ENCODE measurements around the gene TSR1.
A peak's percentile ranks its signal among the peaks of the same experiment; 100 is the strongest.

The TSR1 gene

GRCh38 chr17:2354311-2354710, 18.1 kb upstream of the TSR1 start:
- CTCF ChIA-PET: interaction anchor here (0.5 to 1.9 kb wide), 5 partner anchors 9 to 67 kb away, joined by 3 to 23 read pairs (median 4); partner anchors contain the start of genes SGSM2 and TSR1
- TF ChIP-seq ARNT (IDR thresholded peaks at IDR 0.05): no peak
- POLR2A ChIA-PET: interaction anchor here (4.0 kb wide), 1 partner anchor 17 kb away, joined by 25 read pairs; the partner anchor contains the start of genes SGSM2 and TSR1
- no peak for DNase-seq (ENCODE audit: extremely low spot score)

- ChIA-PET CTCF (no interaction called here), POLR2A (interaction anchor here (4.0 kb wide), 1 partner anchor 14 kb away, joined by 25 read pairs; the partner anchor contains the start of genes SGSM2 and TSR1)
- TF ChIP-seq L3MBTL2 (conservative IDR thresholded peaks at IDR 0.05) (no peak), BHLHE40 (IDR thresholded peaks at IDR 0.05; ENCODE audit: borderline replicate concordance) (no peak), ELF4 (IDR thresholded peaks at IDR 0.05) (no peak), CTBP1 (IDR thresholded peaks at IDR 0.05; ENCODE audit: borderline replicate concordance) (no peak), PKNOX1 (IDR thresholded peaks at IDR 0.05) (no peak), SUZ12 (IDR thresholded peaks at IDR 0.05) (no peak), ARNT (IDR thresholded peaks at IDR 0.05) (no peak), HDGF (IDR thresholded peaks at IDR 0.05; ENCODE audit: borderline replicate concordance) (no peak), LEF1 (IDR thresholded peaks at IDR 0.05; ENCODE audit: borderline replicate concordance) (no peak), FOXA1 (IDR thresholded peaks at IDR 0.05) (no peak), FOXK2 (IDR thresholded peaks at IDR 0.05) (no peak), SP1 (IDR thresholded peaks at IDR 0.05) (no peak), FOXM1 (IDR thresholded peaks at IDR 0.05; ENCODE audit: borderline replicate concordance) (no peak), ZNF384 (IDR thresholded peaks at IDR 0.05) (no peak), TARDBP (IDR thresholded peaks at IDR 0.05) (no peak), NFRKB (IDR thresholded peaks at IDR 0.05) (no peak)
- no peak for DNase-seq (ENCODE audit: extremely low spot score)
Observed at GRCh38 chr17:2351269-2351668, 15.0 kb upstream of the TSR1 start.

- peak; percentile 65 for DNase-seq (ENCODE audit: extremely low spot score)
- TF ChIP-seq NFRKB (IDR thresholded peaks at IDR 0.05) (no peak), ELF4 (IDR thresholded peaks at IDR 0.05) (no peak), SUZ12 (IDR thresholded peaks at IDR 0.05) (no peak), SP1 (IDR thresholded peaks at IDR 0.05) (no peak), FOXM1 (IDR thresholded peaks at IDR 0.05; ENCODE audit: borderline replicate concordance) (no peak), ARNT (IDR thresholded peaks at IDR 0.05) (no peak), LEF1 (IDR thresholded peaks at IDR 0.05; ENCODE audit: borderline replicate concordance) (no peak), BHLHE40 (IDR thresholded peaks at IDR 0.05; ENCODE audit: borderline replicate concordance) (no peak), FOXA1 (IDR thresholded peaks at IDR 0.05) (no peak), CTBP1 (IDR thresholded peaks at IDR 0.05; ENCODE audit: borderline replicate concordance) (no peak), FOXK2 (IDR thresholded peaks at IDR 0.05) (no peak)
- POLR2A ChIA-PET: interaction anchor here (1.3 to 4.8 kb wide), 3 partner anchors 11 to 46 kb away, joined by 3 to 42 read pairs (median 5); partner anchors contain the start of genes SGSM2, SMG6, SRR and TSR1
- CTCF ChIA-PET: interaction anchor here (0.7 to 1.0 kb wide), 2 partner anchors 35 to 56 kb away, joined by 3 read pairs; no protein-coding TSS in a partner anchor
Observed at GRCh38 chr17:2347805-2348685, 11.8 kb upstream of the TSR1 start.

GRCh38 chr17:2346475-2346874, 10.2 kb upstream of the TSR1 start:
- no peak for DNase-seq (ENCODE audit: extremely low spot score)
- POLR2A ChIA-PET: interaction anchor here (4.8 kb wide), 1 partner anchor 9 kb away, joined by 42 read pairs; the partner anchor contains the start of genes SGSM2 and TSR1
- TF ChIP-seq SP1 (IDR thresholded peaks at IDR 0.05): no peak
- TF ChIP-seq HDGF (IDR thresholded peaks at IDR 0.05; ENCODE audit: borderline replicate concordance): no peak
- no peak for TF ChIP-seq SUZ12 (IDR thresholded peaks at IDR 0.05)
- no peak for TF ChIP-seq LEF1 (IDR thresholded peaks at IDR 0.05; ENCODE audit: borderline replicate concordance)
- no peak for TF ChIP-seq FOXM1 (IDR thresholded peaks at IDR 0.05; ENCODE audit: borderline replicate concordance)
- no peak for TF ChIP-seq ZNF384 (IDR thresholded peaks at IDR 0.05)
- no peak for TF ChIP-seq TARDBP (IDR thresholded peaks at IDR 0.05)
- no peak for TF ChIP-seq NFRKB (IDR thresholded peaks at IDR 0.05)
- no peak for TF ChIP-seq PKNOX1 (IDR thresholded peaks at IDR 0.05)
- TF ChIP-seq L3MBTL2 (conservative IDR thresholded peaks at IDR 0.05): no peak
- no peak for TF ChIP-seq ARNT (IDR thresholded peaks at IDR 0.05)
- no peak for TF ChIP-seq CTBP1 (IDR thresholded peaks at IDR 0.05; ENCODE audit: borderline replicate concordance)
- CTCF ChIA-PET: no interaction called here

- TF ChIP-seq HDGF (IDR thresholded peaks at IDR 0.05; ENCODE audit: borderline replicate concordance) (no peak), FOXA1 (IDR thresholded peaks at IDR 0.05) (no peak), ELF4 (IDR thresholded peaks at IDR 0.05) (no peak), NFRKB (IDR thresholded peaks at IDR 0.05) (no peak), PKNOX1 (IDR thresholded peaks at IDR 0.05) (no peak)
- CTCF ChIA-PET: no interaction called here
- DNase-seq (ENCODE audit: extremely low spot score): no peak
- POLR2A ChIA-PET: no interaction called here
Observed at GRCh38 chr17:2344528-2344927, 8.3 kb upstream of the TSR1 start.

GRCh38 chr17:2343421-2343820, 7.2 kb upstream of the TSR1 start:
- DNase-seq (ENCODE audit: extremely low spot score): no peak
- POLR2A ChIA-PET: no interaction called here
- TF ChIP-seq BHLHE40 (IDR thresholded peaks at IDR 0.05; ENCODE audit: borderline replicate concordance) (no peak), ELF4 (IDR thresholded peaks at IDR 0.05) (no peak), TARDBP (IDR thresholded peaks at IDR 0.05) (no peak), CTBP1 (IDR thresholded peaks at IDR 0.05; ENCODE audit: borderline replicate concordance) (no peak), HDGF (IDR thresholded peaks at IDR 0.05; ENCODE audit: borderline replicate concordance) (no peak), PKNOX1 (IDR thresholded peaks at IDR 0.05) (no peak), LEF1 (IDR thresholded peaks at IDR 0.05; ENCODE audit: borderline replicate concordance) (no peak), FOXM1 (IDR thresholded peaks at IDR 0.05; ENCODE audit: borderline replicate concordance) (no peak)
- CTCF ChIA-PET: no interaction called here

Data from HEK293T (cell line).